GM12875 (cell line): Measurements from ENCODE around the gene DCTPP1.
A peak's percentile ranks its signal among the peaks of the same experiment; 100 is the strongest.
"Not testable (repeated sequence)": the region's sequence is repeated elsewhere in the genome, so short reads cannot be mapped to it uniquely, and the experiment has no call there.

ENCODE experiments used
- H3K4me3 ChIP-seq: one replicate; pipeline ENCODE4 v1.5.1; 2011; ENCODE audit warnings: low read depth, low read length, control low read depth
- TF ChIP-seq, protein P1 (sequence below): IDR thresholded peaks from 2 replicates; pipeline ENCODE4 v1.5.1; 2011; ENCODE audit warnings: low read depth, mild to moderate bottlenecking, control low read depth, inconsistent platforms, low read length, moderate library complexity, borderline replicate concordance; ENCODE audit not compliant: insufficient read depth

Gene DCTPP1

DNA sequence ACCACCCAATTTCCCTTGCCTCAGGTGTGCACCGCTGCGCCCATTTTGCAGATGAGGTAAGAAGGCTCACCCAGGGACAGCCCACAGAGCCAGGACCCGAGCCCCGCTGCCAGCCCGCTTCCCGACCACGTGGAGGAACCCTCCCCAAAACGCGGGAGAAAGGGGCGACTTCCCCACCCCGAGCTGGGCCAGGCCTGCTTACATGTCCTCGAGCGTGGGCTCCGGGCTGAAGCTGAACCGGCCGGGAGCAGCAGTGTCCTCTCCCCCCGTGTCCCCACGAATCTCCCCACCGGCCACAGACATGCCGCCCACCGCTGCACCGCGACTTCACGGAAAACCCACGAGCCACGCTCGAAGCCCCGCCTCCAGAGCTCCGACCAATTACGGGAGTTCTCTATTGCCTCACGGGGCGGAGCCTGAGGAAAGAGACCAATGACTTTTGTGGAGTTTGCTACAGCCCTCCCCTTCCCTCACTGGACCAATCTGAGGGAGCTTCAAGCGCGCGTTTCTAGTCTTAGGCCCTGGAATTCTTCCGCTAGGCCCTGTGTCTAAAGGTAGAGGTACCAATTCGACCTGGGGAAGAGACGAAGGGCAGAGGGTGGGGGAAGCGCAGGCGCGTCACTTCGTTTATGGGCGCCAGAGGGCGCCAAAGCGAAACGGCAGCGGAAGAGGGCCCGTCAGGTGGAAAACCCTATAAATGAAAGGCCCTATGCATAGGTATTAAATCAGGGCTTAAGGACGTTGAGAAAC lies at the start of gene DCTPP1:
Gene DCTPP1, minus strand, starts transcription at position 353 of the 750 bp plus-strand sequence. Its CDS starts 50 bp downstream, at position 303.
- TF ChIP-seq, protein P1, sequence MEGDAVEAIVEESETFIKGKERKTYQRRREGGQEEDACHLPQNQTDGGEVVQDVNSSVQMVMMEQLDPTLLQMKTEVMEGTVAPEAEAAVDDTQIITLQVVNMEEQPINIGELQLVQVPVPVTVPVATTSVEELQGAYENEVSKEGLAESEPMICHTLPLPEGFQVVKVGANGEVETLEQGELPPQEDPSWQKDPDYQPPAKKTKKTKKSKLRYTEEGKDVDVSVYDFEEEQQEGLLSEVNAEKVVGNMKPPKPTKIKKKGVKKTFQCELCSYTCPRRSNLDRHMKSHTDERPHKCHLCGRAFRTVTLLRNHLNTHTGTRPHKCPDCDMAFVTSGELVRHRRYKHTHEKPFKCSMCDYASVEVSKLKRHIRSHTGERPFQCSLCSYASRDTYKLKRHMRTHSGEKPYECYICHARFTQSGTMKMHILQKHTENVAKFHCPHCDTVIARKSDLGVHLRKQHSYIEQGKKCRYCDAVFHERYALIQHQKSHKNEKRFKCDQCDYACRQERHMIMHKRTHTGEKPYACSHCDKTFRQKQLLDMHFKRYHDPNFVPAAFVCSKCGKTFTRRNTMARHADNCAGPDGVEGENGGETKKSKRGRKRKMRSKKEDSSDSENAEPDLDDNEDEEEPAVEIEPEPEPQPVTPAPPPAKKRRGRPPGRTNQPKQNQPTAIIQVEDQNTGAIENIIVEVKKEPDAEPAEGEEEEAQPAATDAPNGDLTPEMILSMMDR, result peak; percentile 81
- H3K4me3 ChIP-seq, result peak within 1 kb of the TSS; percentile 74

DNA sequence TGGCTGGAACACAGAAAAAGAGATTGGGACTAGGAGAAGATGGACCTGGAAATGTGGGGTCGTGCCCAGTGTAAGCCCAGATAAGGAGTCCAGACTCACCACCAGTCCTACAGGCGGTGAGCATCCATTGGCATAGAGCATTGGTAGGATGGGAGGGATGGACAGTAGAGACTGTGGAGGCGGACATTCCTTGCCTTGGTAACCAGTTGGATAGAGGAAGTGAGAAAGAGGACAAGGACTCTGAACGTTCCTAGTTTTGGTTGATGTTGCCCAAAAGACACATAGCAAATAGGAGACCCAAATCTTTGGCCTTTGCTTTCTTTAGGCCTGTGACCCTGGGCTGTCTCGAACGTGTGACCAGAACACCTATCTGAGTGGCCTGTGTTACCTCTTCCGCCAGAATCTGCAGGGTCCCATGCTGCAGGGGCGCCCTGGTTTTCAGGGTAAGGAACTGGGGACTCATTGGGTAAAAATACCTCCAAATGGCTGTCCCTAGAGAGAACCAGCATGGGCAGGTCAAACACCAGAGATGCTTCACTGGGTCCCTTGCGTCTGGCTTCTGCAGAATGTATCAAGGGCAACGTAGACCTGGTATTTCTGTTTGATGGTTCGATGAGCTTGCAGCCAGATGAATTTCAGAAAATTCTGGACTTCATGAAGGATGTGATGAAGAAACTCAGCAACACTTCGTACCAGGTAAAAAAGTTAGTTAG lies 49.1 kb upstream of the DCTPP1 start:
- TF ChIP-seq, protein P1, result no peak
- no peak overlapping the region for H3K4me3 ChIP-seq

DNA sequence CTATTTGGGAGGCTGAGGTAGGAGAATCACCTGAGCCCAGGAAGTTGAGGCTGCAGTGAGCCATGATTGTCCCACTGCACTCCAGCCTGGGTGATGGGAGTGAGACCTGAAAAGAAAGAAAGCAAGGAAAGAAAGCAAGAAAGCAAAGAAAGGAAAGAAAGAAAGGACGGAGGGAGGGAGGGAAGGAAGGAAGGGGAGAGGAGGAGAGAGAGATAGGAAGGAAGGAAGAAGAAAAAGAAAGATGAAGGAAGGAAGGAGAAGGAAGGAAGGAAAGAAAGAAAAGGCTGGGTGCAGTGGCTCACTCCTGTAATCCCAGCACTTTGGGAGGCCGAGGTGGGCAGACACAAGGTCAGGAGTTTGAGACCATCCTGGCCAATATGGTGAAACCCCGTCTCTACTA lies 47.9 kb upstream of the DCTPP1 start:
- not testable (repeated sequence) for H3K4me3 ChIP-seq

DNA sequence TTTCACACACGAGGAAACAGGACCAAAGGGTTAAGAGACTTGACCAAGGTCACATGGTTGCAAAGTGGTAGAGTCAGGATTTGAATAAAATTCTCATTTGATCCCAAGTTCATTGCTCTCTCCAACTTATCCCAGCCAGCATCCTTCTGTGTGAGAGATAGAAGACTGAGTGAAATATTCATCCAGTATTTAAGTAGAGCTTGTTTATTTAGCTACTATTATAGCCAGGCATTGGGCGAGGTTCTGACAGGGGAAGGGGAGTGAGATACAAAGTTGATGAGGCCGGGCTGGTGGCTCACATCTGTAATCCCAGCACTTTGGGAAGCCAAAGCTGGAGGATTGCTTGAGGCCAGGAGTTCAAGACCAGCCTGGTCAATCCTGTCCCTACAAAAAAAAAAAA lies 47.2 kb upstream of the DCTPP1 start:
- H3K4me3 ChIP-seq, result no peak overlapping the region
- TF ChIP-seq, protein P1, result no peak

DNA sequence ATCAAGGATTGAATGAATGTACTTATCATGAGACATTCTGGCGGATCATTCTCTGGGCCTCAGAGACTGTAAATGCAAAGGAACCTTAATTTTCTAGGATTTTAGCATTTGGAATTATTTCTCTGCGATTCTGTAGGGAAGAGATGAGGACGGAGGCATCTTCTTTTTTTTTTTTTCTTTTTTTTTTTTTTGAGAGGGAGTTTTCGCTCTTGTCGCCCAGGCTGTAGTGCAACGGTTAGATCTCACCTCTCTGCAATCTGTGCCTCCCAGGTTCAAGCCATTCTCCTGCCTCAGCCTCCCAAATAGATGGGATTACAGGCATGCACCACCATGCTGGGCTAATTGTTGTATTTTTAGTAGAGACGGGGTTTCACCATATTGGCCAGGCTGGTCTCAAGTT lies 44.9 kb upstream of the DCTPP1 start:
- TF ChIP-seq, protein P1, result no peak
- H3K4me3 ChIP-seq, result no peak overlapping the region

DNA sequence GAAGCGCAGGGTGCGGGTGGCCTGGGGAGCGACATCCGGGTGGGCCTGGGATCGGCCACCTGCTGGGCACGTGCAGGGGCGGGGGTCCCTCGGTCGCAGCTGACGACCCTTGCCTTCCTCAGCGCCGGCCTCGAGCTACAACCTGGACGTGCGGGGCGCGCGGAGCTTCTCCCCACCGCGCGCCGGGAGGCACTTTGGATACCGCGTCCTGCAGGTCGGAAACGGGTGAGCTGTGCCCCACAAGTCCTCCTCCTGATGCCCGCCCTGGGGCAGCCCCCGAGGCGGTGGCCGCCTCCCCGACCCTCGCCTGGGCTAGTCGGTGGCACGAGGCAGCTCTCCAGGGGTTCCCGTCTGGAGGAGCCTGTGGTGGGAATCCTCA lies 44.2 kb upstream of the DCTPP1 start:
- TF ChIP-seq, protein P1, result no peak
- H3K4me3 ChIP-seq, result no peak overlapping the region

DNA sequence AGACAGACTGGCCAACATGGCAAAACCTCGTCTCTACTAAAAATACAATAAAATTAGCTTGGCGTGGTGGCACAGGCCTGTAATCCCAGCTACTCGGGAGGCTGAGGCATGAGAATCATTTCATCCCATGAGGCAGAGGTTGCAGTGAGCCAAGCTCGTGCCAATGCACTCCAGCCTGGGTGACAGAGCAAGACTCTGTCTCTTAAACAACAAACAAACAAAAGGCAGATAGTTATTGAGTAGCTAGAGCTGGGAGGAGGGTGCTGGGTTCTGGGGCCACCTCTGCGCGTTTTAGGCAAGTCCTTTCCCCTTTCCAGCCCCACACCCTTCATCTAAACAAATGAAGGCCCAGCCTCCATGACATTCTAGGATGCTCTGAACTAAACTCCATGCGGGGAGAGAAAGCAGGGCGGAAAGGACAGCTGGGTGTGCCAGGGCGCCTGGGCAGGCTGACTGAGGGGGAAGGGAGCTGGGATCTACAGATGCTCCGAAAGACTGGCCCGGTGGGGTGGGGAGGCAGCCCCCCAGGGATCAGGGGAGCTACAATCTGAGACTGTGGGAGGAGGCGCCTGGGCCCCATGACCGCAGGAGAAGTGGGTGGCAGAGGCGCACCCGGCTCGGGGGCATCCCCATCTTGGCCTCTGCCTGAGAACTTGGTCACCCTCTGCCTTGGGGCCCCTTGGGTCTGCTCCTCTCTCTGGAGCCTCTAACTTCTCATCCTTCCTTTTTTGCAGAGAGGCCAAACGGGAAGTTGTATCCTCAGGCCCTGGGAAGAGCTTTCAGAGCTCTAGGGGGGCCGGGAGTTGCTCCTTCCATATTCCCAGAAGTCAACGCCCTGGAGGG lies 43.6 kb upstream of the DCTPP1 start:
- TF ChIP-seq, protein P1, result no peak

More for the DNA sequence above, 43.6 kb upstream of the DCTPP1 start:
- H3K4me3 ChIP-seq, result peak overlapping the region; percentile 36
